GM04504 (cell line): ENCODE data around the gene PTAFR.
A peak's percentile ranks its signal among the peaks of the same experiment; 100 is the strongest.
"Not testable (repeated sequence)": the region's sequence is repeated elsewhere in the genome, so short reads cannot be mapped to it uniquely, and the experiment has no call there.

Experiments used
- DNase-seq: peaks from one replicate; pipeline ENCODE4 v3.0.0-alpha.2; 2012; ENCODE audit warnings: low read depth

Gene PTAFR

DNA sequence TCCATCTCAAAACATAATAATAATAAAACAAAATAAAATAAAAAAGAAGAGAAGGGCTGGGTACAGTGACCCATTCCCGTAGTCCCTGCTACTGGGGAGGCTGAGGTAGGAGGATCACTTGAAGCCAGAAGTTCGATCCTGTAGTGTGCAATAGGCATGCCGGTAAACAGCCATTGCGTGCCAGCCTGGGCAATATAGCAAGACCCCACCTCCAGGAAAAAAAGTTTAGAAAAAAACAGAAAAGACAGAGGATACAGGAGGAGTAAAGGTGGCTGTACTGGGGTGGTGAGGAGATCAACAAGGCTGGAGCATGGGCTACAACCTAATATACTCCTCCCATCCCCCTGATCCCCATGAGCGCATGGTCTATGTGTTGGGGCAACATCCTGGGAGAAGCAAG is 30.8 kb downstream of the PTAFR start:
- no peak for DNase-seq

DNA sequence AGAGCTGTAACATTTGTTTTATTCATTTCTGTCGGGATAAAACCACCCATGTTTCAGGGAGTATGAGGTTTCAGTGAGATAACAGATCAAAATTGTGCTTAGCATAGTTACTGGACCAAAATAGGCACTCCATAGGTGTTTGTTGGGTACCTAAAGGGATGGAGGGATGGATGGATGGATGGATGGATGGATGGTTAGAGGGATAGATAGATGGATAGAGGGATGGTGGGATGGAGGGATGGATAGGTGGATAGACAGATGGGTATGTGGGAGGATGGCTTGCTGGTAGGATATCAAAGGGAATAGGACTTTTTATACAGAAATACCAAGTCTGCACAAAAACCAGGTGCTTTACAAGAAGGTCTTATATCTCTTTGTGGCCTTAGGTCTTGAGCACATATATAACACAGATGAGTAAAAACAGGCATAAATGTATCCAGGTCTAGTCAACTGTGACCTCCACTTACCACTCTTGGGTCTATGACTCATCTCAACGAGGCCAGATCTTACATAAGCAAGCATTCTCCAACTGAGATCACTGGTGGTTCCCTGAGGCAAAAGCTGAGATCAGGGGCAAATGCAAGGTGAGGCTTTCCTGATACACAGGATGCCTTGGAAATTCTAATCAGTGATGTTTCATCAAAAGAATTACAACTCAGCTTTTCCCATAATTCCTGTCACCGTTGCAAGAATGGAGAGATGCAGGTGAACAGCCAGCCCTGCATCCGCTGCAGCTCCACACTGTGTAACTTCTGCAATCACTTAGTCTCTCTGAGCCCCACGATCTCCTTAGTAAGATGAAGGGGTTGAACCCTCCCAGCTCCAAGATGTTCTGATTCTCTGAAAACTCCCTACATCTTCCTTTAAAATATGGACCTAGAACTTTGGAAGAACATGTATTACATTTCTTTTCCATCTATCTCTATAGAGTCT is 32.0 kb downstream of the PTAFR start:
- peak; percentile 30 for DNase-seq

DNA sequence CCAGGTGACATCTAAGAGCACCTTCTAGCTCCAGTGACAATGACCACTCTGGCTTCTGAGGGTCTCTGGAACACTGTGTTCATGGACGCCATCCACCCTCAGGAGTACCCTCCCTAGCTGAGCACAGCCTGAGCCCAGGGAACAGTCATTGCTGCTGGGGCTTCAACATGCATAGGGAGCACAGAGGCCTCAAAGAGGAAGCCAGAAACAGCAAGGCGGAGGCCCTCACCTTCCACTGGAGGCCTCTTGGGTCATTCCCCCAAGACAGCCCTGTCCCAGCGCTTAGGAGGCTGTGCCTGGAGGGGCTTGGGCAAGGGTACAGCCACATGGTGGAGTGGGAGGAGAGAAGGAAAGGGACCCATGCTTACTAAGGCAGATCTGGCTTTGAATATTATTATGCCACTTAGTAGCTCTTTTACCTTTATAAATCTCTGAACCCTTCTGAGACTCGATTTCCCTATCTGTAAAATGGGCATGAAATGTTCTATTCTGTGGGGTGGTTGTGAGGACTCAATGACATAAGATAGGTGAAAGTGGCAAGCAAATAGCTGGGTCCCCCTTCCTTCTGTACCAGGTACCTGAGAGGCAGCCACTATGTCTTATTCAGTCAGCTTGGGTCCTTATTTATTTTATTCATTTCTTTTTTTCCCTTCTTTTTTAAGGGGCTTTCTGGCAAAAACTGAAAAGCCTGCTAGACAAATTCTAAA is 32.8 kb downstream of the PTAFR start:
- DNase-seq: no peak

DNA sequence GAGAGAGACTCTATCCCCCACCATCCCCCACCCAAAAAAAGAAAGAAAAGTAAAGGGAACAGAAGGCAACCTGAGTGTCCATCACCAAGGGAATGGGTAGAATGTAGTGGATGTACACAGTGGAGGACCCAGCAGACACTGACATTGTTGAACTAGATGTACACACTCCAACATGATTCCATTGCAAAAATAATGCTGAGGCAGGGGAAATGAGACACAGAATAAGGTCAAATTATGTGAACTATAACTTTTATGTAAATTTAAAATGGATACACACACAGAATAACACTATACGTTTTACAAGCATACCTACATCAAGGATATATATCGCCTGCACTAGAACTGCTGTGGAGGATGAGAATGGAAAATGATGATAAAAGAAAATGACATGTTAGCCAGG is 34.8 kb downstream of the PTAFR start:
- DNase-seq: no peak

DNA sequence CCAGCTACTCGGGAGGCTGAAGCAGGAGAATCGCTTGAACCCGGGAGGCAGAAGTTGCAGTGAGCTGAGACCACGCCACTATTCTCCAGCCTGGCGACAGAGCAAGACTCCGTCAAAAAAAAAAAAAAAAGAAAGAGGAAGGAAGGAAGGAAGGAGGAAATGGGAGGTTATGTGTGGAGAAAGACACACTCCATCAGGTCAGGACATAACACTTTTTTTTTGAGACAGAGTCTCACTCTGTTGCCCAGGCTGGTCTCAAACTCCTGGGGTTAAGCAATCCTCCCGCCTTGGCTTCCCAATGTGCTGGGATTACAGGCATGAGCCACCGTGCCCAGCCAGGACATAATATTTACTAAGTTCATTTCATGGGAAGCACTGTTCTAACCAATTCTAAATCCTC is 36.6 kb downstream of the PTAFR start:
- DNase-seq: not testable (repeated sequence)

DNA sequence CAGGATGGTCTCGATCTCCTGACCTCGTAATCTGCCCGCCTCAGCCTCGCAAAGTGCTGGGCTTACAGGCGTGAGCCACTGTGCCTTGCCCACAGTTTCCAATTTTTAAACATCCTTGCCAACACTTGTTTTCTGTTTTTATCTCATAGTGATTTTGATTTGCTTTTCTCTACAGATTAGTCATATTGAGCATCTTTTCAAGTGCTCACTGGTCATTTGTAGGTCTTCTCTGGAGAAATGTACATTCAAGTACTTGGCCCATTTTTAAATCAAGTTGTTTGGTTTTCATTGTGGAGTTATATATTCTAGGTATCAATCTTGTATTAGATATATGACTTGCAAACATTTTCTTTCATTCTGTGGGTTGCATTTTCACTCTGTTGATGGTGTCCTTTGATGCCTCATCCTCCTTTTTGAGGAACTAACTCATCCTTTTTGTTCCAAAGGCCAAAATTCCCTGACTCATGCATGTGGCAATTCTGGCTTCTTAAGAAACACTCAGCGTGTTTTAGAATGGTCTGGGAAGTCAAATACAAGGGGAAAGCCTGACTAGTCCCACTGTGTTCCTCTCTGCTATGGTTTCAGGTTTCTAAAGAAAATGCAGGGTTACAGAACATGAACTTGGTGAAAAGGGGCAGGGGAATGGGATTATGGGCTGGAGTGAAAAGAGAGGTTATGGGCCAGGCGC is 37.3 kb downstream of the PTAFR start:
- peak; percentile 55 for DNase-seq

DNA sequence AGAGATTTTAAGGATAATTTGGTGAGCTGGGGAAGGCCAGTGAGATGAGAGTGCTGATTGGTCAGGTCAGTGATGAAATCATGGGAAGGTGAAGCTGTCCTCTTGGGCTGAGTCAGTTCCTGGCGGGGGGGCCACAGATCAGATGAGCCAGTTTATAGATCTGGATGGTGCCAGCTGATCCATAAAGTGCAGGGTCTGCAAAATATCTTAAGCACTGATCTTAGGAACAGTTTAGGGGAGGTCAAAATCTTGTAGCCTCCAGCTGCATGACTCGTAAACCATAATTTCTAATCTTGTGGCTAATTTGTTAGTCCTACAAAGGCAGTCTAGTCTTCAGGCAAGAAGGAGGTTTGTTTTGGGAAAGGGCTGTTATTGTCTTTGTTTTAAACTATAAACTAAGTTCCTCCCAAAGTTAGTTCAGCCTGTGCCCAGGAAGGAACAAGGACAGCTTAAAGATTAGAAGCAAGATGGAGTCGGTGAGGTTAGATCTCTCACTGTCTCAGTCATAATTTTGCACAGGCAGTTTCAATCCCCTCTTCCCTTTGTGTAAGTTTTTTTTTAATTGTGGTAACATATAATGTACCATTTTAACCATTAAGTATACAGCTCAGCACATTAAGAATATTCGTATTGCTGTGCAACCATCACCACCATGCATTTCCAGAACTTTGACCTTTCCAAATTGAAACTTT is 39.4 kb downstream of the PTAFR start:
- DNase-seq: no peak

DNA sequence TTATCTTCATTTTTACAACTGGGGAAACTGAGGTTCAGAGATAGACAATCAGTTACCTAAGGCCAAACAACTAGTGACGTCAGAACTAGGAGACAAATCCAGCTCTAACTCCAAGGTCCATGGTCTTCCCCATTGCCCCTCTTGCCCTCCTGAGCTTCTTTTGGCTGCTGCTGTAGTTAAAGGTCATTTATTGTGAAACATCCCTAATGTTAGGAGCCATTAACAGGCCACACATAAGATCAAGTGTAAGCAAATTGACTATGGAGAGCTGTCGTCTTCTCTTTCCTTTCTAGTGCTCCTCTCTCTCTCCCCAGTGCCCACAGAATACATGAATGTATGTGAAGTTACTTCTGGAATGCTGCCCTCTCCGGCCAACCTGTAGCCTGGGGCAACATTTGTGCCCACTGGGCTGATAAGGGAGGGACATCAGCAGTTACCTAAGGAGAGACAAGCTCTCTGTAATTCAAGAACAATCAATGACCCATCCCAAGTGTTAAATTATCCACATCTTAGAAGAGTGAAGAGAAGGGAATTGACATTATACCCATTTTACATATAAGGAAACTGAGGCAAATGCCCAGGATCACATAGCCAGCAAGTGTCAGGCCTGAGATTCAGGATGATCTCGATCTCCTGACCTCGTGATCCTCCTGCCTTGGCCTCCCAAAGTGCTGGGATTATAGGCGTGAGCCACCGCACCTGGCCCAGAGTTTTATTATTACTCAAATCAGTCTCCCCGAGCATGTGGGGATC is 40.1 kb downstream of the PTAFR start:
- no peak for DNase-seq

DNA sequence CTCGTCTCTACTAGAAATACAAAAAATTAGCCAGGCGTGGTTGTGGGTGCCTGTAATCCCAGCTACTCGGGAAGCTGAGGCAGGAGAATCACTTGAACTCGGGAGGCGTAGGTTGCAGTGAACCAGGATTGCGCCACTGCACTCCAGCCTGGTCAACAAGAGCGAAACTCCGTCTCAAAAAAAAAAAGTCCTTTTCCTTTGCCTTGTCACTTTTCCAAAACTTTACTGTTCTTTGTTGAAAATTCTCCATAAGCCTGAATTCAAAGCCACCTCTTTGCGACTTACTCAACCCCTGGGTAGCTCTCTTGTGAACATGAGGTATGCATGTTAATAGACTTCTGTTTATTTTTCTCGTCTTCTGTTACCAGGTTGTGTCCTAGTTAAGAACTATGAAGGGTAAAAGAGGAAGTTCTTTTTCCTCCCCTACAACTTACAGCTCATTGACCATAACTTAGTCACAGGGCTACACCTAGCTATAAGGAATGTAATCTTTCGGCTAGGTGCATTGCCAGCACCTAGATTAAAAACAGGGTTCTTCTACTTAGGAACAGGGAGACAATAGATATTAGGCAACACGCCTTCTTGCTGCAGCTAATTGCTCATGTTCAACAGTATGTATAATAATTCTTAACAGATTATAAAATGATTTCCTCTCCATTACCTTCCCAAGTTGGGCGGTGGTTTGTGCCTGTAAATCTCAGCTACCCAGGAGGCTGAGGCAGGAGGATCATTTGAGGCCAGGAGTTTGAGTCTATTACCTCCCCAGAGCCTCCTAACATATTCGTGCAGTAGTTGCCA is 40.9 kb downstream of the PTAFR start:
- DNase-seq: no peak

DNA sequence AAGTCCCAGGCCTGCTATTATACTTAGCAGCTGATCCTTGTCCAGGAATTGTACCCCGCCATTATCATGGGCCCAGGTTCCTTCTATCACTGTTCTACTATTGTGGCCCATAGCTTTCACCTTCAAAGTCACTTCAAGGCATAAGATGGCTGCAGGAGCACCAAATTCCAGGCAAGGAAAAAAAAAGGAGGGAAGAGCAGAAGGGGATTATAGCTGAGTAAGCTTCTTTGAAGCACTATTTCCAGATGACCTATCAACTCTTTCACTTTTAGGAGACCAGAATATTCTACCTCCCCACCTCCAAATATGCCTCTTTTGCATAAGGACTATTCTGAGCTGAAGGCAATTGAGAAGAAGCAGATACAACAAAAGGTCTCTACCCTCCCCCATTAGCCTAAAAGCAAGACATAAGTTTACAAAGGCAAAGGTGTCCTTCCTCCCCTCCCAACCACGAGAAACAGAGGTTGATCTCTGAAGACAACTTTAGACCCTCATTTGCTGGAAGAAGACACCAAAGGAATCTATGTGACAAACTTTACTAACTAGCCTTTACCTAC is 41.8 kb downstream of the PTAFR start:
- DNase-seq: no peak

DNA sequence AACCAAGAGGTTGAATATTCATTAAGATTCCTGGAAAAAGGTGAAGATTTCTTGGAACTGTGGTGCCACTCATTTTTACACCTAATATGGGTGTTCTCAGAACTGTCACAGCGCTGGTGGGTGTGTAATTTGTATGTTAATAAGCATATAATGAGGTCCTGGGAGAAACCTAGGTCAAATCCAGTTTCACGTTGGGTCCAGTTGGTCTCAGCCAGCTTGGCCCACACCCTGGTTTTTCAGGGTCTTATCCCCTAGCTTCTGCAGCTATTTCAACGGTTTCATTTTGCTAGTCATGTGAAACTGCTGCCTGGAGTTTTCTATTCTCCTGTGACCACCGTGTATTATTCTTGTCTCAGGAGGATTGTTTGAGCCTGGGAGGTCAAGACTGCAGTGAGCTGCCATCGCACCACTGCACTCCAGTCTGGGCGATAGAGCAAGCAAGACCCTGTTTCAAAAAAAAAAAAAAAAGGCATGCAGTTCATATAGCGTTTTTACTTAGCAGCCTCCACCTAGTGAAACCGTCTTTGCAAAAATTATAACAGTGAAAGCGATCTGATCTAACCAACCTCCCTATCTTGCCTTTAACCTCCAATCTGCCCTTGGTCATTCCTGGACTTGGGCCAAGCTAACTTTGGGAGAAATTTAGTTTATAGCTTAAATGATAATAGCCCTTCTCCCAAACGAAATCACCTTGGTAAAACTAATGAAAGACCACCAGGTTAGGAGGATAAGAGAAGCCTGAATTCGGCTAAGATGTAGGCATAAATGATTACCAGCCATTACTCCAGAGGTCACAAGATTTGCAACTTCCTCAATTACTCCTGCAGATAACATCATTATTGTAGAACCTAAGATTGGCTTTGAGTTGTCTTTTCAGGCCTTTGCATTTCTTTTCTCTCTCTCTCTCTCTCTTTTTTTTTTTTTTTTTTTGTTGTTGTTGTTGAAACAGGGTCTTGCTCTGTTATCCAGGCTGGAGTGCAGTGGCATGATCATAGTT is 44.0 kb downstream of the PTAFR start:
- no peak for DNase-seq

DNA sequence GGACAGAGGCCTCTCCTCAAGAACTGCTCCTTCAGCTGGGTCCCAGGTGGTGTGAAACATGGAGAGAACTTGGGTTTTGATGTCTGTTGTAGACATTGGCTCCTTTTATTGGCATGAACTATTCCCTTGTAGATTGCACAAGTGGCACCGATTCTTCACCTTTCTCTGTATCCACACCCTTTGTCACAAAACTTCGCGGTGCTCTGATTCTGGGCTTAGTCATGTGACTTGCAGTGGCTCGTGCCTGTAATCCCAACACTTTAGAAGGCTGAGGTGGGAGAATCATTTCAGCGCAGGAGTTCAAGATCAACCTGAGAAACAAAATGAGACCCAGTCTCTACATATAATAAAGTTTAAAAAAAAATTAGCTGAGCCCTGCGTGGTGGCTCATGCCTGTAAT is 45.6 kb downstream of the PTAFR start:
- no peak for DNase-seq

DNA sequence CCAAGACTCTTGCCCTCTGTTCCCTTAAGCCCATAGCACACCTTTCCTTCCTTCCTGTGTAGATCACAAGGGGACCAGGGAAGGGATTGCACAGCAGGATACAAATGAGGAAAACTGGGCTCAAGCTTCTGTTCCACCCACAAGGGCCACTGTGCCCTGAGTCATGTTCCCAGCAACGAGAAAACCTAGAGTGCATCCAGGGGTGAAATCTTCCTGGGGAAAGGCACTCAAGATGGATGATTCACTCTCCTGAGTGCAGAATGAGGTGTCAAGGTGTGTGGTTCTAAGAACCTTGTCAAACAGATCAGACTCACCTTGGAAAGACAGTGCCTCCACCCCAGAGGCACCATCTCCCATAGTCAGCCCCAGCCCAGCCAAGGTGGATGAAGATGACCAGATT is 47.3 kb downstream of the PTAFR start:
- no peak for DNase-seq

DNA sequence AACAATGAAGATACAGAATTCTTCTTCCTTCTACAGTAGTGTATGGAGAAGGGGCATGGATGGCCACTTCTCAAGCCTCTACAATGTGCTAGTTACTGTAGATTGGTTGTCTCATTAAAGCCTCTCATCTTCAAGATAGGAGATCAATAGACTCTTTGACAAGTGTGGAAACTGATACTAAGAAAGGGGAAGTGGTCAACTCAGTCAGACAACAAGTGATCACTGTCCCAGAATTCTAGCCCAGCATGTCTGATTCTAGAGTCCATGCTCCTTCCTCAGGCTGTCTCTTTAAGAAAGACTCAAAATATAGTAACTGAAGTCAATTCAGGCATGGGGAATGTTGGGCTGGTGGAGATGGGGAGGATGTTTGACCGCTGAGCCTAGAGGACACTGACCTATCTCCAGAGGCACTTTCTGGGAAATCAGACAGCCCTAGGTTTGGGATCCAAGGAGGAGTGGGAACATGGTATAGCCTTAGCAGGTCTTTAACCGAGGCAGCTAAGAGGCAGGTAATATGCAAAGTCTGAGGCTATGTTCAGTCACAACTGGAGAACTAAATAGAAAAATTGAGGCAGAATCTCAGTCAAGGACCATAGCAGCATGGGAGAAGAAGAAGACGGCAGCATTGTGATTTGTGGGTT is 48.8 kb downstream of the PTAFR start:
- no peak for DNase-seq

DNA sequence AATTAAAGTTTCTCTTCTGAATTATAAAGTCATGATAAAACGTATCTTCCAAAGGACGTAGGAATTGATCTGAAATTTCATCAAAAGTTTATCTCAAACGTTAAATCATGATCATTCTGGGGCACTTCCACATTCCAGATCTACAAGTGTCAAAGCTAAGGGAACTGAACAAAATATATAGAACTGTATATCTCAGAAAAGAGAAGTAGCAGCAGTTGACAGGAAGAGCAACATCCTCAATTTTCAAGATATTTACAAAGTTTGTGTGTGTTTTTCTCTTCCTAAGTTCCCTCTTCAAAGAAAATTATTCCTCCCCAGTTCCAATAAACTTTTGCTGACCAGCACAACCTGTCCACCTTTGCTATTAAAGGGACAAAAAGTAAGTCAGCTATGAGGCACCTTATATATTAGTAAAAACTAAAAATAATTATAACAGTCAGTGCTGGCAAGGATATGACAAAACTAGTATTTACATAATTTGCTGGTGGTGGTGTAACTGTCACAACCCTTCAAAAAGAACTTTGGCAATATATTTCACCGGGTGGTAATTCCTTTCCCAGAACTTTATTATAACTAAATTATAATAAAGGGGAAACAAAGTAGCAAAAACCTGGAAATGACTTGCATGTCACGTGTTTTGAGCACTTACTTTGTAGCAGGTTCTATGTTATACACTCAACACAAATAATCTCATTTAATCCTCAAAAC is 49.6 kb downstream of the PTAFR start:
- no peak for DNase-seq

DNA sequence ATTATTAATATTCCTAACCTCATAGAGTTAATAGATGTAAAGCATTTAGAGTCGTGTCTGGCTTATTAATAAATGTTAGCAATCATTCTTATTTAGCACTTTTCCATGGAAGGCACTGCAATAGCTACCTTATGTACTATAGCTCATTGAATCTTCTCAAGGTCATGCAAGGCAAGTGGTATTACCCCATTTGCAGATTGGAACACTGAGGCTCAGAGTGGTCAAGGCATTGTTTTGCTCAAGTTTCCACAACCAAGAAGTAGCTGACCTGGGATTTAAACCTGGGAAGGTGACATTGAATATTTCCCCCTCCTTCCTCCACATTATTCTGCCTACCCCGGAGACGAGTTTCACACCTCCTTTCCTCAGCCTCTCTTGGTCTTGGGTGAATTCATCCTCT is 50.3 kb downstream of the PTAFR start:
- no peak for DNase-seq

DNA sequence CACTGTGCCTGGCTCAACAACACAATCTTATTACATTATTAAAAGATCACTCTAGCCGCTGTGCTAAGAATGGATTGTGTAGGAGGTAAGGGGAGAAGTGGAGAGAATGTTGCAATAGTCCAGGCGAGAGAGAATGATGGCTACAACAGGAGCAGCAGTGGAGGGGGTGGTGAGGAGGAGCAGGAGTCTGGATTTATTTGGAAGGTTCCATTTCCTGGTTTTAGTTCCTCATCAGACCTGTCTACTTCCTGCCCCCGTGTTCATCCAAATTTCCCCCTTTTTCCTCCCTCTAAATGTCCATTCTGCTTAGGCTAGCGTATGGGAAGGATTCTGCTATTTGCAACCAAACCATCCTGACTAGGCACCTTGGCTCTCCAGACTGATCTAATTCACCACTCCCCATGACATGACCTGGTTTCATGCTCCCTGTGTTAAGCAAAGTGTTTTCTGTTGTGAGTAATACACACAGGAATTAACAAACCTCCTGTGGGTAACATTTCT is 53.0 kb downstream of the PTAFR start:
- no peak for DNase-seq

DNA sequence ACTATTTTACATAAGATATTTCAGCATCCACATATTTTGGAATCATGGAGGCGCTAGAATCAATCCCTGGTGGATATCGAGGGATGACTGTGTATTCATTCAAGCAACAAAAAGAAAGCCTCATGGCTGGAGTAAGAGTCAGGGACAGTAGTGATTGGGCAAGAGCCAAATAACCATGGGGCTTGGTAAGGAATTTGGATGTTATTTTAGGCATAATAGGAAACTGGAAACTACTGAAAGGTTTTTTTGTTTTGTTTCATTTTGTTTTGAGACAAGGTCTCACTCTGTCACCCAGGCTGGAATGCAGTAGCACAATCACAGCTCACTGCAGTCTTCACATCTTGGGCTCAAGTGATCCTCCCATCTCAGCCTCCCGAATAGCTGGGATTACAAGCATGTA is 54.3 kb downstream of the PTAFR start:
- no peak for DNase-seq
